Cardiac ventricle fibroblast (primary cell): ENCODE results near the gene ELAVL2. TPM values are rescaled to one million over a fixed set of nuclear protein-coding genes. Genes with fewer than 3 reads are reported as not detected.

Experiments
- total RNA-seq: library from RNA; depleted of rRNA; stranded (reverse); fragments of >200 nt; gene quantifications from 2 replicates; pipeline ENCODE4 v1.2.3, GENCODE V29; 2015

Gene ELAVL2
- 0.12 TPM in 1 of 2 replicates, not detected in the other for total RNA-seq

DNA sequence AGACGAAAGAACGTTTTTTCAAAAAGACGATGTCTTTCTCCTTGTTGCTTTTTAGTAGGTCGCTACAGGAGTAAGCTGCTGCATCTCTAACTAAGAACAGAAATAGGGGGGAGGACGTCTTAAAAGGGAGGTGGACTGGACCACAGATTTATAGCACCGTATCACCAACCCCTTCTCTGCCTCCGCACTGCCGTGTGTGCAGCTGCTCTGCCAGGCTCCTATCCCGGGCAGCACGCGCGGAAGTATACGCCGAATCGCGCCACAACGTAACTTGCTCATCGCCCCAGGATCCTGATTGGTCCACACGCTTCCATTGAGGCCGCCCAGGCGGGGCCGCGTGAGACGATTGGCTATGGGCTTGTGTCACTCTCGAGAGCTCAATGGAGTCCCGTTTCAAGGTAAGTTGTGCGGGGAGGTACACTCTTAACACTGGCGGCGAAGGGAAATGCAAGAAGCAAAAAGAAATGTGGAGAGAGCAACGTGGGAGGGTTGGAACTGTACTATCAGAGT, at the start of gene ELAVL2:
TSS of gene ELAVL2 (minus strand) at position 121 of the 510 bp plus-strand sequence. CDS start 64,006 bp downstream, outside the sequence.

